ENCODE results near the gene GJC2. TPM values are rescaled to one million over a fixed set of nuclear protein-coding genes. Genes with fewer than 3 reads are reported as not detected.

GJC2 gene
- total and polyA plus RNA-seq, 11 donors, result 0.40 to 3.8 (median 0.78) TPM

GRCh38 chr1:228207851-228208821 is 58.4 kb downstream of the GJC2 start, which contains the start of gene OBSCN:
Gene OBSCN (plus strand): TSS chr1:228208044. CDS start chr1:228211784, 3,740 bp downstream.
- Histone ChIP-seq H3K4me3 (peak within 1 kb of the TSS; percentile 20 to 93 (median 67)), H3K36me3 (peaks cover 0 to 11% (median 0%) of the 10 kb centered on the region in 9 donors), H3K4me1 (peaks cover 0 to 57% (median 21%) of the 10 kb centered on the region in 12 donors), H3K27ac (peak within 1 kb of the TSS; percentile 82 to 100 (median 95)), H3K27me3 (peaks cover 0 to 6% (median 0%) of the 10 kb centered on the region in 9 donors), H3K9me3 (no peaks in the 10 kb centered on the region)
- peak; percentile 59 to 80 (median 72) for ATAC-seq
- WGBS, 4 donors, result 22 to 27% (median 25%) methylated on average over 10 to 30 of the region's 30 CpGs
- DNase-seq, result peak; percentile 75 to 83 (median 81)
- TF ChIP-seq POLR2A (IDR thresholded peaks at IDR 0.05), result peak; percentile 90 to 93
- no peak for TF ChIP-seq CTCF (IDR thresholded peaks at IDR 0.05)
- intact Hi-C loops (cut with DNase I), result loop anchor here in 6 of 10 donors (1.0 to 5.0 kb wide), 3 partner anchors 41 to 42 kb away; partner anchors contain the start of gene IBA57 (in 3 of the 6)

GRCh38 chr1:228208831-228209551 is 59.3 kb downstream of the GJC2 start:
- Histone ChIP-seq H3K9me3 (no peaks in the 10 kb centered on the region), H3K4me1 (peaks cover 0 to 65% (median 25%) of the 10 kb centered on the region in 12 donors), H3K36me3 (peaks cover 0 to 11% (median 0%) of the 10 kb centered on the region in 9 donors), H3K4me3 (peak overlapping the region; percentile 20 to 93 (median 67)), H3K27me3 (peaks cover 0 to 6% (median 0%) of the 10 kb centered on the region in 9 donors), H3K27ac (peak overlapping the region; percentile 82 to 100 (median 95))
- TF ChIP-seq POLR2A (IDR thresholded peaks at IDR 0.05) (no peak), CTCF (IDR thresholded peaks at IDR 0.05) (no peak)
- WGBS, 4 donors, result 32 to 47% (median 40%) methylated on average over 6 to 19 of the region's 19 CpGs
- DNase-seq, result peak in 2 of 5 donors; percentile 16 to 44
- intact Hi-C loops (cut with DNase I), result loop anchor here in 6 of 10 donors (1.0 to 5.0 kb wide), 3 partner anchors 42 to 43 kb away; partner anchors contain the start of gene IBA57 (in 3 of the 6)
- ATAC-seq, result peak in 3 of 4 donors; percentile 5 to 13 (median 12)

Other genes with a start within 250 kb of the GJC2 start
- 10 to 100 TPM in 4 of 9 donors, 1 to 10 TPM in 4, under 1 TPM in 1; 0.54 to 29.8 (median 2.5) TPM for gene WNT9A, start 202.0 kb upstream of the GJC2 start, total RNA-seq
- 1 to 10 TPM in 1 of 2 donors, under 1 TPM in 1; 0.54 to 1.3 TPM for gene WNT9A, start 202.0 kb upstream of the GJC2 start, polyA plus RNA-seq
- not detected for gene WNT3A, start 142.9 kb upstream of the GJC2 start, total RNA-seq
- gene WNT3A, start 142.9 kb upstream of the GJC2 start, polyA plus RNA-seq, result not detected
- gene ARF1, start 67.2 kb upstream of the GJC2 start, total RNA-seq, result 100 to 1,000 TPM; 271 to 451 (median 310) TPM
- 100 to 1,000 TPM; 217 to 580 TPM for gene ARF1, start 67.2 kb upstream of the GJC2 start, polyA plus RNA-seq
- 1 to 10 TPM; 6.2 to 8.4 (median 7.2) TPM for gene C1orf35, start 46.6 kb upstream of the GJC2 start, total RNA-seq
- 1 to 10 TPM; 9.8 TPM for gene C1orf35, start 46.6 kb upstream of the GJC2 start, polyA plus RNA-seq
- 100 to 1,000 TPM in 2 of 9 donors, 10 to 100 TPM in 7; 35.5 to 125 (median 51.2) TPM for gene MRPL55, start 40.6 kb upstream of the GJC2 start, total RNA-seq
- gene MRPL55, start 40.6 kb upstream of the GJC2 start, polyA plus RNA-seq, result 100 to 1,000 TPM in 1 of 2 donors, 10 to 100 TPM in 1; 81.5 to 141 TPM
- gene GUK1, start 9.7 kb upstream of the GJC2 start, total RNA-seq, result 100 to 1,000 TPM; 142 to 290 (median 169) TPM
- 100 to 1,000 TPM; 231 to 358 TPM for gene GUK1, start 9.7 kb upstream of the GJC2 start, polyA plus RNA-seq
- gene IBA57, start 15.9 kb downstream of the GJC2 start, total RNA-seq, result 10 to 100 TPM in 7 of 9 donors, 1 to 10 TPM in 2; 8.7 to 18.6 (median 12.3) TPM
- gene IBA57, start 15.9 kb downstream of the GJC2 start, polyA plus RNA-seq, result 10 to 100 TPM in 1 of 2 donors, 1 to 10 TPM in 1; 4.8 to 11.3 TPM
- 100 to 1,000 TPM; 238 to 460 (median 354) TPM for gene OBSCN, start 58.1 kb downstream of the GJC2 start, total RNA-seq
- gene OBSCN, start 58.1 kb downstream of the GJC2 start, polyA plus RNA-seq, result 100 to 1,000 TPM; 155 to 524 TPM